HG03558 (cell line): ENCODE results near the gene PIAS2.
A peak's percentile ranks its signal among the peaks of the same experiment; 100 is the strongest.
"Not testable (repeated sequence)": the region's sequence is repeated elsewhere in the genome, so short reads cannot be mapped to it uniquely, and the experiment has no call there.

Experiments used
- ATAC-seq: cut with Tn5 transposase; IDR thresholded peaks from one replicate; pipeline ENCODE4 v1.9.1; 2021; ENCODE audit warnings: moderate number of reproducible peaks; ENCODE audit not compliant: unreplicated experiment; ENCODE audit errors: extremely low read depth

PIAS2 gene

GRCh38 chr18:46917108-46917802 lies at the start of gene PIAS2, which contains the start of gene KATNAL2:
Gene PIAS2, minus strand, starts transcription at chr18:46917507. Its CDS starts 162 bp downstream, at chr18:46917345.
Gene KATNAL2, plus strand, starts transcription at chr18:46917602. Its CDS starts 29,271 bp downstream, at chr18:46946873.
- ATAC-seq = peak; percentile 54

- not testable (repeated sequence) for ATAC-seq
Measured at GRCh38 chr18:46966266-46966665, 49.0 kb upstream of the PIAS2 start.

GRCh38 chr18:46964579-46965293 lies 47.4 kb upstream of the PIAS2 start:
- not testable (repeated sequence) for ATAC-seq

DNA sequence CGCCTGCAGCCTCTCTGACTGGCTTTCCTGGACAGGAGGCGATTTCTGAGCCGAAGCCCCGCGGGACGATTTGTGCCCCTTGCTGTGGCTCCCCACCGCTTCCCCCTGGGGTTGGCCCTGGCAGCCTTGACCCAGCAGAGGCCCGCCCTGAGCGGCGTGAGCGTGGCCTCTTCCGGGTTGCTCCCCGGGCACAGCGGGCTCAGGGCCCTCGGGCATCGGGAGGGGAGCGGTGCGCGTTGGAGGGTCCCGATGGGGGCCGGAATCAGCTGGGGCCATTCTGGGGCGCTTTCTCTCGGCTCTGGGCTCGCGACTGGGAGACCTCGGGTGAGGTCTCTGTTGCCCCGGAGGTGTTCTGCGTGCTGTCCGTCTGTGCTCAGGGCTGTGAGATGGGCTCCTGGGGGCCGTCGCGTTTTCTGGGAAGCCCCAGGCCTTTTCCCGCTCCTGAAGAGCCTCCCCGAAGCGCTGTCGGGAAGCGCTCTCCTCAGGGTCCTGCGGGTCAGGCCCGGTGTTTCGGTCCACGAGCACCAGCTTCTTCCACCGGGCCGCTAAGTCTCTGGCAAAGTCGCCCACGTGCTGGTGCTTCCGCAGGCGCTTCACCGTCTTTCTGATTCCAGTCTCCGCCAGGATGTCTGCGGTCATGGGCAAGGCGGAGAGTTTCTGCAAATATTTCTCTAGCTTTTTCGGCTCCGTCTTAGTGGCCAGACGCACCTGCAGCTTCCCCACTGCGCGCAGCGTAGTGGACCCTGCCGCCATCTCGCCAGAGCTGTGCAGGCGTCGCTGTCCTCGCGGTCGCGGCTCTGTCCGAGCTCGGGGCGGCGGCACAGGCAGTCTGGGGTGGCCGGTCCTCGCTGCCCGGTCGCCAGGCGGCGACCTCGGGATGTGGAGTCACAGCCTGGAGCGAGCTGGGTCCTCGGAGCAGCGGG lies 46.6 kb upstream of the PIAS2 start:
- not testable (repeated sequence) for ATAC-seq

GRCh38 chr18:46958209-46958608 lies 40.9 kb upstream of the PIAS2 start:
- ATAC-seq = no peak

- no peak for ATAC-seq
Measured at GRCh38 chr18:46953195-46953594, 35.9 kb upstream of the PIAS2 start.

GRCh38 chr18:46950064-46950656 lies 32.9 kb upstream of the PIAS2 start:
- no peak for ATAC-seq

DNA sequence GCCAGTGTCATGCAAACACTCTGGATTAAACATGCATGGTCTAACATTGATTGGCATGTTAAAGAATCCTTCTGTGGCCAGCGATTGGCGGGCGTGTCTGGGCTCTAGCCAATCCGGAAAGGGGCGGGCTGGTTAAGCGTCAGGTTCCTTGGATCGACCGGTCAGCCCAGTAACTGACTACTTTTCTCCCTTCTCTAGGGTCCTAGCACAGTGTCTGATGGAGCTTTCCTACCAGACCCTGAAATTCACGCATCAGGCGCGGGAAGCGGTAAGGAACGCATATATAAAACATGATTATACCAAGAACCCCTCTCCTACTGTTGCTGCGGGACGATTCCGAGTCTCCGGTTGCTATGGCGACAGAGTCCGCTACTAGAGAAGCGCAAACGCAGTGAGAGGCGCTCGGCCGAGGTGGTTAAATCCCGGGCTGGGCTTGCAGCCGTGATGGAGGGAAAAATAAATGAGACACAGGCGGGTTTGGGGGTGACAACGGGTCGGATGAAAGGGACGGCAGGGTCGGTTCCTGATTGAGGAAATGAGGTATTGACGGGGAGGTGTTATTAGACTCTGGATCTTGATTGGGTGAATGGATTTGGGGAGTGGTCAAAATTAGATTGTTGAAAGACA lies 29.5 kb upstream of the PIAS2 start:
- ATAC-seq = peak; percentile 87

DNA sequence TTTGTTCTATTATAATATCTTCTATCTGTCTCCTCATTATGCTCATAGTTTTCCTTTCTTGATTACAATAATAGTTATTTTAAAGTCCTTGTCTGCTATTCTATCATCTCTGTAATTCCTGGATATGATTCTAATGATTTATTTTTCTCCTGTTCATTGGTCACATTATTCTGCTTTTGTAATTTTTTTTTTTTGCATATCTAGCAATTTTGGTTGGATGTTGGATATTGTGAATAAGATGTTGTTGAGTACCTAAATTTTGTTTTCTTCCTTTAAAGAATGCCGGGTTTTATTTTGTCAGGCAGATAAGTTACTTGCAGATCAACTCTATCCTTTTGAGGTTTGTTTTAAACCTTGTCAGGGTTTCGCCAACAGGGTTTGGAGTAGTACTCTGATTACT lies 25.3 kb upstream of the PIAS2 start:
- ATAC-seq = no peak

DNA sequence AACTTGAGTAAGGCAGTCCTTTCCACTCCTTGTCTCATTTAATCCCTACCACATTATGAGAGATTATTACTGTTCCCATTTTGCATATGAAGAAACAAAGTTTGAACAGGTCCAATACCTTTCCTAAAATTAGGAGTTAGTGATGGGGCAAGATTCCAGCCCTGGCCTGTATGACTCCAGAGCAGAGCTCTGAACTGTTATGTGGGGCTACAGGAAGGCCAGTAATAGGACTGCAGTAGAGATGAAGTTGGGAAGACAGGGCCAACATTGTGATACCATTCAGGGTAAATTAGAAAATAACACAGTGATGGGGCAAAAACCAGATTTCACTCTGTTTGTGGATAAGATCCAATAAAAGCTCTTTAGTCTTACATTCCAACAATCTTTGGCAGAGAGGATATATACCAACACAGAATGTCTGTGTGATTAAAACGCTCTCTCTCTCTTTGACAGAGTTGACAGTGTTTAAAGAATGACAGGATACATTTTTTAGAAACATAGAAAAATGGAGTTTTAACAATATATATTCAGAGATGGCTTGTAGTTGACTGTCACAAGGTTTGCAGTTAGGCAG lies 22.8 kb upstream of the PIAS2 start:
- no peak for ATAC-seq

GRCh38 chr18:46939337-46939963 lies 22.1 kb upstream of the PIAS2 start:
- ATAC-seq = no peak

- ATAC-seq = no peak
Measured at GRCh38 chr18:46920653-46921052, 3.3 kb upstream of the PIAS2 start.

DNA sequence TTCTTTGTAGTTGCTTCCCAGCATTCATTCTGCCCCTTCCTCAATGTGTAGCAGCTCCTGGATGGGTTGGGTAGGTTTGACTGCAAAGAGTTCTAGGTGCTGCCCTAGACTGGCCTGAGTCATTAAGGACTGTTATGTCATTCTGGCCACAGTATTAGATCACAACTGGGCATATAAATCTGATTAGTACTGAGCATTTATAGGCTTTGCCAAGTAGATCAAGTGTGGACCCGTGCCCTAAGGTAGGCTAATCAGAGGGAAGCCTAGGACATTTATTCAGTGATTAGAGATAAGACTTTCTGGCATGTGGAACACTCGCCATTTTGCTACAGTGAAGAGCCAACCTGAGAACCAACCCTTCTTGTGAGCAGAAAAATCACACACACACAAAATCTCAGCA lies 2.8 kb upstream of the PIAS2 start:
- ATAC-seq = no peak

GRCh38 chr18:46917803-46918600 lies 695 bp upstream of the PIAS2 start:
- ATAC-seq = peak; percentile 2

DNA sequence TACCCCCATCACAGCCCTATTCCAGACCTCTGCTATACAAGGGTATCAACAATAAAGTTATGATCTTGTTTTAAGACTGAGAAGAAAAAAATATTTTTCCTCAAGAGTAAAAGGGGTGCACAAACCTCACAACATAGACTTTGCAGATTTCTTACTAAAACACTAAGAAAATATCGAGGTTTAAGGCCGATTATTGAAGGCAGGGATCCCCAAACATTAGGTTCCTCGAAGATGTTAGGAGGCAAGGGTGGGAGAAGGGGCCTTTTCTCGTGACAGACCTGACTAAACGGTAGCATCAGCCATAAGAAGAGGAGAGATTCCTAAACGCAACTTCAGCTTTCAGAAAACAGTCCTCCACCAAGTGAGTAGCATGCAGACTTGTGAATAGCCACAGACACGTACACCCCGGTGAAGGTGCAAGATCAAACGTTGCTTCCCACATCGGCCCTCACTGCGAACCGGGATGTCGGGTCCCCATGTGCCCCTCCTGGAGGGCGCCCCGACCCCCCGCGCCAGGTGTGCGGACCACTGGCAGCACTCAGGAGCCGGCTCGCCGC lies 678 bp downstream of the PIAS2 start:
- ATAC-seq = peak; percentile 19

- ATAC-seq = no peak
Measured at GRCh38 chr18:46915800-46916550, 1.3 kb downstream of the PIAS2 start.

GRCh38 chr18:46910856-46911255 lies 6.5 kb downstream of the PIAS2 start:
- ATAC-seq = no peak
